Lung (tissue), 12 donors: ENCODE measurements around the gene TRIM71. TPM values are rescaled to one million over a fixed set of nuclear protein-coding genes. Genes with fewer than 3 reads are reported as not detected.

Source experiments
- ATAC-seq: fragments of 200-7000 bp; cut with Tn5 transposase; one replicate; pipeline ENCODE4 v1.9.1; 2020; ENCODE audit warnings: moderate number of reproducible peaks; ENCODE audit not compliant: insufficient read depth, low FRiP score
- DNase-seq, 3 donors: peaks; one replicate each; pipeline ENCODE4 v3.0.0-alpha.2; 2013 to 2017
- H3K27ac ChIP-seq, 2 donors: one replicate each; pipeline ENCODE4 v1.5.1; 2013; ENCODE audit warnings: mild to moderate bottlenecking in 2 of 2, moderate library complexity in 2 of 2, control low read depth in 1 of 2, inconsistent platforms in 1 of 2, low read depth in 1 of 2, low read length in 1 of 2
- H3K27me3 ChIP-seq, 3 donors: one replicate each; pipeline ENCODE4 v1.5.1; 2013; ENCODE audit warnings: low read length in 2 of 3; ENCODE audit not compliant: control insufficient read depth in 3 of 3, insufficient read depth in 3 of 3
- H3K36me3 ChIP-seq, 4 donors: one replicate each; pipeline ENCODE4 v1.5.1; 2013; ENCODE audit warnings: low read length in 4 of 4, mild to moderate bottlenecking in 1 of 4, moderate library complexity in 1 of 4; ENCODE audit not compliant: control insufficient read depth in 4 of 4, insufficient read depth in 4 of 4
- H3K4me1 ChIP-seq, 5 donors: one replicate each; pipeline ENCODE4 v1.5.1; 2013; ENCODE audit warnings: low read length in 5 of 5, mild to moderate bottlenecking in 2 of 5, moderate library complexity in 1 of 5; ENCODE audit not compliant: control insufficient read depth in 5 of 5, insufficient read depth in 5 of 5
- H3K4me3 ChIP-seq: one replicate; pipeline ENCODE4 v1.5.1; 2013; ENCODE audit warnings: mild to moderate bottlenecking, control low read depth, moderate library complexity
- H3K9ac ChIP-seq, 2 donors: one replicate each; pipeline ENCODE4 v1.5.1; 2013; ENCODE audit warnings: low read length in 2 of 2, control low read depth in 1 of 2; ENCODE audit not compliant: insufficient read depth in 1 of 2
- H3K9me3 ChIP-seq, 4 donors: one replicate each; pipeline ENCODE4 v1.5.1; 2013; ENCODE audit warnings: low read length in 3 of 4, mild to moderate bottlenecking in 1 of 4, moderate library complexity in 1 of 4; ENCODE audit not compliant: control insufficient read depth in 4 of 4, insufficient read depth in 3 of 4
- WGBS, 2 donors: extraction: QIAGEN DNeasy Blood & Tissue Kit; methylation state at CpG; one replicate each; pipeline ENCODE4 v1.1.7; 2013; 5-methylcytosine and 5-hydroxymethylcytosine counted together
- polyA plus RNA-seq, 2 donors: library from polyadenylated mRNA; stranded (reverse); fragments of 200-250 nt; gene quantifications; one replicate each; pipeline ENCODE4 v1.2.1, GENCODE V29; 2013
- total RNA-seq, 2 donors: library from RNA; depleted of rRNA in 1 of 2; stranded (reverse); fragments of >200 nt in 1 of 2; gene quantifications; one replicate each; pipeline ENCODE4 v1.2.1, GENCODE V29; 2014 to 2021
- TF ChIP-seq, protein P1 (sequence below): IDR thresholded peaks from 2 replicates; pipeline ENCODE4 v1.5.1; 2012; ENCODE audit warnings: mild to moderate bottlenecking; ENCODE audit errors: control extremely low read depth, extremely low read depth
- donor health status: control.
- donor health status: control.
- donor health status: Bipolar disorder and iron deficiency.
- donor health status: healthy.
- donor health status: DM: yes; HTN: yes; CAD: no.

The TRIM71 gene
- total and polyA plus RNA-seq, 4 donors: 0.45 to 9.9 (median 2.0) TPM

DNA sequence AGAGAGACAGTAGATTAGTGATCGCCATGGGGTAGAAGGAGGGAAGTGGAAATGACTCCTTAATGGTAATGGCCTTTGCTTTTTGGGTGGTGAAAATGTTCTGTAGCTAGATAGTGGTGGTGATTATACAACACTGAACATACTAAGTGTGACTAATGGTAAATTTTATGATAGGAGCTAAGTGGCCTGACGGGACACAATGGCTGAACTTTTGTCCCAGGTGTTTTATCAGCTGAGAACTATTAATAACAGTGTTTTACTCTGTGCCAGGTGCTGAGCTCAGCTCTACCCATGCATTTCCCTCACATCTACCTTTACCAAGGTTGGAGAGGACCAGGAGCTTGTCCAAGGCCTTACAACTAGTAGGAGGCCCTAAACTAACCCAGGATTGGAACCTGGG lies 66.8 kb downstream of the TRIM71 start:
- ATAC-seq (no peak), DNase-seq (no peak)
- Histone ChIP-seq H3K27ac (no peak overlapping the region), H3K36me3 (no peaks in the 10 kb centered on the region), H3K27me3 (no peaks in the 10 kb centered on the region), H3K4me3 (no peak overlapping the region), H3K4me1 (peaks cover 0 to 10% (median 2%) of the 10 kb centered on the region in 5 donors), H3K9me3 (no peaks in the 10 kb centered on the region), H3K9ac (no peak overlapping the region)
- TF ChIP-seq, protein P1, sequence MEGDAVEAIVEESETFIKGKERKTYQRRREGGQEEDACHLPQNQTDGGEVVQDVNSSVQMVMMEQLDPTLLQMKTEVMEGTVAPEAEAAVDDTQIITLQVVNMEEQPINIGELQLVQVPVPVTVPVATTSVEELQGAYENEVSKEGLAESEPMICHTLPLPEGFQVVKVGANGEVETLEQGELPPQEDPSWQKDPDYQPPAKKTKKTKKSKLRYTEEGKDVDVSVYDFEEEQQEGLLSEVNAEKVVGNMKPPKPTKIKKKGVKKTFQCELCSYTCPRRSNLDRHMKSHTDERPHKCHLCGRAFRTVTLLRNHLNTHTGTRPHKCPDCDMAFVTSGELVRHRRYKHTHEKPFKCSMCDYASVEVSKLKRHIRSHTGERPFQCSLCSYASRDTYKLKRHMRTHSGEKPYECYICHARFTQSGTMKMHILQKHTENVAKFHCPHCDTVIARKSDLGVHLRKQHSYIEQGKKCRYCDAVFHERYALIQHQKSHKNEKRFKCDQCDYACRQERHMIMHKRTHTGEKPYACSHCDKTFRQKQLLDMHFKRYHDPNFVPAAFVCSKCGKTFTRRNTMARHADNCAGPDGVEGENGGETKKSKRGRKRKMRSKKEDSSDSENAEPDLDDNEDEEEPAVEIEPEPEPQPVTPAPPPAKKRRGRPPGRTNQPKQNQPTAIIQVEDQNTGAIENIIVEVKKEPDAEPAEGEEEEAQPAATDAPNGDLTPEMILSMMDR: no peak
- 58 to 90% methylated on average over 2 of the region's 2 CpGs for WGBS, 2 donors

DNA sequence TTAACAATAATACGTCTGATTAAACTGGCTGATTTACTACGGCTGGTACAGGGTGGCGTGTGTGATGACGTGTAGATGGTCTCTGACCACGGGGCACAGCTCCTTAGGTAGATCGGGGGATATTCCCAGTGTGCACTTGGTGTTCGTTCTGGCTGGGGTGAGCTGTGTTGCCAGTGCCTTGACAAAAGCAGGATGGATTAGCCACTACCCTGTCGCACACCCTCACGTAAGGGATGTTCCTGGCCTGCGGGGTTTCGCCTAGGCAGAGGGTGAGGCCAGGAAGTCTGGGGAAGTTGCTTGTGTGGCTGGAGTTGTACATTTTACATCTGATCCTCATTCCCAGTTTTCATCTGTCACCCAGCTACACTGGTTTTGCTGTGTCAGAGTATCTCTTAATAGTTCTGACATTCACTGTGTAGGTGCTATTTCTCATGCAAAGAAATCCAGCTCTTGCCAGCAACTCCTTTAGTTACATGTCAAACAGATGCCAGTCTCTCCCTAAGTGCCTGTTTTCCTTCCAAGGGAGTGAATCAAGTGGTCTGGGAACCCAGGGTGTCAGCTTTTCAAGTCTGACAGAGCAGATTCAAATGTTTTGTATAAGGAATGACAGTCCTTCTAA lies 67.6 kb downstream of the TRIM71 start:
- H3K27me3 ChIP-seq: no peaks in the 10 kb centered on the region
- no peak overlapping the region for H3K9ac ChIP-seq
- H3K4me1 ChIP-seq: peaks cover 0 to 10% (median 2%) of the 10 kb centered on the region in 5 donors
- no peaks in the 10 kb centered on the region for H3K9me3 ChIP-seq
- 92 to 94% methylated on average over 11 of the region's 11 CpGs for WGBS, 2 donors
- H3K27ac ChIP-seq: peak overlapping the region in 1 of 2 donors; percentile 15
- DNase-seq (peak in 1 of 3 donors; percentile 52), ATAC-seq (peak; percentile 11)
- no peak overlapping the region for H3K4me3 ChIP-seq
- TF ChIP-seq, protein P1: no peak
- H3K36me3 ChIP-seq: no peaks in the 10 kb centered on the region

DNA sequence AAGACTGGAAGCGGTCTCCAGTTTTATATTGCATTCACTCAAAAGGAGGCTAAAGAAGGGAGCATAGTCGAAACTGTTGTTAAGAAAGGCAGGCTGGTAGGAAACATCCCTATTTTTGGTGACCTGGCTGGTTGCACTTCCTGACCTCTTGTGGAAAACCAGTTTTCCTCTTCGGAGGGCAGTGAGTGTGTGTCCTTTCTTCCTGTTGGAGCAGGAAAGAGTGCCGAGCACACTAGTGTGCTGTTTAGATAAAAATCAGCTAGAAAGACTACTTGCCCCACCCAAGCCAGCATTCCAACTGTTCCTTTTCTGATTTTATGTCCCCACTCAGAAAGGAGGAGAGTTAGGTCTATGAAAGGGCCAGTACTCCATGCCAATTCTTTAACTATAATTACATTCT lies 68.5 kb downstream of the TRIM71 start:
- ATAC-seq: no peak
- TF ChIP-seq, protein P1: no peak
- no peak for DNase-seq
- 47 to 61% methylated on average over 4 of the region's 4 CpGs for WGBS, 2 donors
- Histone ChIP-seq H3K4me1 (peaks cover 0 to 10% (median 2%) of the 10 kb centered on the region in 5 donors), H3K27ac (no peak overlapping the region), H3K36me3 (peaks cover 0 to 4% (median 2%) of the 10 kb centered on the region in 4 donors), H3K4me3 (no peak overlapping the region), H3K9me3 (no peaks in the 10 kb centered on the region), H3K27me3 (no peaks in the 10 kb centered on the region), H3K9ac (no peak overlapping the region)

DNA sequence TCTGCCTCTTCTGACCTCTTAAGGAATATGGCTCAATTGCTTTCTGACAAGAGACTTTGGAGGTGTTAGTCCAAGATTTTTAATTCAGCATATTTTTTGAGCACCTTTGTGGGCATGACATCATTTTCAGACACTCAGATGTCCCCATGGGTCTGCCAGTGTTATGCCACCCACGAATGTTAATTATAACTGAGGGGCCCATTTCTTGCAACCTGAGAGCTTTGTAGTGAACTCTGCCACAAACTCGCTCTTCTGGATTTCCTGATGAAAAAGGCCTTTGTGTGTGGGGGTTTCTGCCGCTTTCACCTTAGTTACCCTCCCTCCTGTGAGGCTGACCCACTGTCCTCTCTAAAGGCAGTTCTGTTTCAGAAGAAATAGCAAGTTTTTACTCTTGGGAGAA lies 69.1 kb downstream of the TRIM71 start:
- Histone ChIP-seq H3K9me3 (no peaks in the 10 kb centered on the region), H3K4me3 (no peak overlapping the region), H3K27ac (no peak overlapping the region), H3K36me3 (peaks cover 0 to 6% (median 4%) of the 10 kb centered on the region in 4 donors), H3K4me1 (peaks cover 0 to 10% (median 2%) of the 10 kb centered on the region in 5 donors), H3K27me3 (no peaks in the 10 kb centered on the region), H3K9ac (no peak overlapping the region)
- ATAC-seq: no peak
- peak in 1 of 3 donors; percentile 45 for DNase-seq
- TF ChIP-seq, protein P1: no peak
- WGBS, 2 donors: 82 to 91% methylated on average over 3 of the region's 3 CpGs
